Gastroesophageal sphincter (tissue), 3 donors: ENCODE data around the gene CLP1.

Experiments
- POLR2A ChIP-seq, 2 donors: fragments of 450-650 bp; IDR thresholded peaks; one replicate each; pipeline ENCODE4 v1.6.1; 2017; ENCODE audit warnings: antibody characterized with exemption in 2 of 2, mild to moderate bottlenecking in 2 of 2, moderate library complexity in 1 of 2
- POLR2AphosphoS5 ChIP-seq: sonication (generic); formaldehyde crosslinking; IDR thresholded peaks from one replicate; pipeline ENCODE4 v1.6.1; 2017; ENCODE audit warnings: antibody characterized with exemption
- TF ChIP-seq, protein P1 (sequence below), 4 experiments: fragments of 200-600 bp in 2 of 4; fragments of 450-650 bp in 2 of 4; sonication (generic) in 1 of 4; IDR thresholded peaks; one replicate each; pipeline ENCODE4 v1.5.1; 2017 to 2019; ENCODE audit warnings: antibody characterized with exemption in 4 of 4, mild to moderate bottlenecking in 2 of 4, moderate library complexity in 2 of 4

DNA sequence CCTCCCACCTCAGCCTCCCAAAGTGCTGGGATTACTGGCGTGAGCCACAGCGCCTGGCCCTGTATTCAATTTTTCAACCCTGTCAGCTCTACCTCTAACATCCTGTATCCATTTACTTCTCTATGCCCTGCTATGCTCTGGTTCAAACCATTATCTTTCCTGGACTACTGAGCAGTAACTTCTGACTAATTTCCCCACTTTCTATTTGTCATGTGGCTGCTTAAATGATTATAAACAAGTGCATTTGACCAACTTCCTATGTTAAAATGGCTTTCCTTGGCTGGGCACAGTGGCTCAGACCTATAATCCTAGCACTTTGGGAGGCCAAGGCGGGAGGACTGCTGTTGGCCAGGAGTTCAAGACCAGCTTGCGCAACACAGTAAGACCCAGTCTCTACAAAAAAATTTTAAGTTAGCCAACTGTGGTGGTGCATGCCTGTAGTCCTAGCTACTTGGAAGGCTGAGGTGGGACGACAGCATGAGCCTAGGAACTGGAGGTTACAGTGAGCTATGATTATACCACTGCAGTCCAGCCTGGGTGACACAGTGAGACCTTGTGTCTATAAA, 52.3 kb downstream of the CLP1 start:
- TF ChIP-seq POLR2A (IDR thresholded peaks at IDR 0.05) (no peak), POLR2AphosphoS5 (no peak)
- TF ChIP-seq, protein P1, sequence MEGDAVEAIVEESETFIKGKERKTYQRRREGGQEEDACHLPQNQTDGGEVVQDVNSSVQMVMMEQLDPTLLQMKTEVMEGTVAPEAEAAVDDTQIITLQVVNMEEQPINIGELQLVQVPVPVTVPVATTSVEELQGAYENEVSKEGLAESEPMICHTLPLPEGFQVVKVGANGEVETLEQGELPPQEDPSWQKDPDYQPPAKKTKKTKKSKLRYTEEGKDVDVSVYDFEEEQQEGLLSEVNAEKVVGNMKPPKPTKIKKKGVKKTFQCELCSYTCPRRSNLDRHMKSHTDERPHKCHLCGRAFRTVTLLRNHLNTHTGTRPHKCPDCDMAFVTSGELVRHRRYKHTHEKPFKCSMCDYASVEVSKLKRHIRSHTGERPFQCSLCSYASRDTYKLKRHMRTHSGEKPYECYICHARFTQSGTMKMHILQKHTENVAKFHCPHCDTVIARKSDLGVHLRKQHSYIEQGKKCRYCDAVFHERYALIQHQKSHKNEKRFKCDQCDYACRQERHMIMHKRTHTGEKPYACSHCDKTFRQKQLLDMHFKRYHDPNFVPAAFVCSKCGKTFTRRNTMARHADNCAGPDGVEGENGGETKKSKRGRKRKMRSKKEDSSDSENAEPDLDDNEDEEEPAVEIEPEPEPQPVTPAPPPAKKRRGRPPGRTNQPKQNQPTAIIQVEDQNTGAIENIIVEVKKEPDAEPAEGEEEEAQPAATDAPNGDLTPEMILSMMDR (IDR thresholded peaks at IDR 0.05) = no peak
